OCI-LY1 (cell line): ENCODE results near the gene UROD.

Experiments used
- EZH2 ChIP-seq: fragments of 200-600 bp; sonication (generic), shearing (Covaris generic); IDR thresholded peaks from 2 replicates; pipeline ENCODE4 v1.8.0; 2017; ENCODE audit warnings: borderline replicate concordance, mixed run types, mild to moderate bottlenecking, antibody characterized with exemption, low read length, moderate library complexity, mixed read lengths
- TF ChIP-seq, protein P1 (sequence below): fragments of 200-600 bp; sonication (generic), shearing (Covaris generic); IDR thresholded peaks from 2 replicates; pipeline ENCODE4 v1.5.1; 2017; ENCODE audit warnings: mild to moderate bottlenecking, antibody characterized with exemption, low read length, moderate library complexity, mixed read lengths

DNA sequence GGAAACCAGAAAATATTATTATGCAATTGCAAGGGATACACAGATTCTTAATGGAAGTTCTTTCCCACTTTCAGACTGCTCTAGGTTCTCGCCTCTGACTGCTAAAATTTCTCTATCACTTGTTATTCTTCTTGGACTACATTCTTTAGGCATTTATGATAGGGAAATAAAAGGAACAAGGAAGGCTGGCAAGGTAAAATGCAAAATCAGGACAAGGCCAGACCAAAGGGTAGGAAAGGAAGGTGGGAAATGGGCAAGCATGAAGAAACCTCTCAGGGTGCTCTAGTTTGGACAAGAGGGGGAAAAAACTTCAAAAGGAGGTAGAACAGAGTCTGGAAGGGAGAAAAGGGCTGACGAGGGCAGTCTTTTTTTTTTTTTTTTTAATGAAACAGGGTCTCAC lies 26.2 kb downstream of the UROD start:
- TF ChIP-seq, protein P1, sequence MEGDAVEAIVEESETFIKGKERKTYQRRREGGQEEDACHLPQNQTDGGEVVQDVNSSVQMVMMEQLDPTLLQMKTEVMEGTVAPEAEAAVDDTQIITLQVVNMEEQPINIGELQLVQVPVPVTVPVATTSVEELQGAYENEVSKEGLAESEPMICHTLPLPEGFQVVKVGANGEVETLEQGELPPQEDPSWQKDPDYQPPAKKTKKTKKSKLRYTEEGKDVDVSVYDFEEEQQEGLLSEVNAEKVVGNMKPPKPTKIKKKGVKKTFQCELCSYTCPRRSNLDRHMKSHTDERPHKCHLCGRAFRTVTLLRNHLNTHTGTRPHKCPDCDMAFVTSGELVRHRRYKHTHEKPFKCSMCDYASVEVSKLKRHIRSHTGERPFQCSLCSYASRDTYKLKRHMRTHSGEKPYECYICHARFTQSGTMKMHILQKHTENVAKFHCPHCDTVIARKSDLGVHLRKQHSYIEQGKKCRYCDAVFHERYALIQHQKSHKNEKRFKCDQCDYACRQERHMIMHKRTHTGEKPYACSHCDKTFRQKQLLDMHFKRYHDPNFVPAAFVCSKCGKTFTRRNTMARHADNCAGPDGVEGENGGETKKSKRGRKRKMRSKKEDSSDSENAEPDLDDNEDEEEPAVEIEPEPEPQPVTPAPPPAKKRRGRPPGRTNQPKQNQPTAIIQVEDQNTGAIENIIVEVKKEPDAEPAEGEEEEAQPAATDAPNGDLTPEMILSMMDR, result no peak
- no peak for TF ChIP-seq EZH2
